ENCODE results near the gene TMEM130. TPM values are rescaled to one million over a fixed set of nuclear protein-coding genes. Genes with fewer than 3 reads are reported as not detected.

TMEM130 gene
- total and polyA plus RNA-seq, 10 of the 15 experiments (the other 5 are each of a cell fraction or from before 2014, with no cell fraction given): 0.04 to 0.15 (median 0.11) TPM; not detected in 7

DNA sequence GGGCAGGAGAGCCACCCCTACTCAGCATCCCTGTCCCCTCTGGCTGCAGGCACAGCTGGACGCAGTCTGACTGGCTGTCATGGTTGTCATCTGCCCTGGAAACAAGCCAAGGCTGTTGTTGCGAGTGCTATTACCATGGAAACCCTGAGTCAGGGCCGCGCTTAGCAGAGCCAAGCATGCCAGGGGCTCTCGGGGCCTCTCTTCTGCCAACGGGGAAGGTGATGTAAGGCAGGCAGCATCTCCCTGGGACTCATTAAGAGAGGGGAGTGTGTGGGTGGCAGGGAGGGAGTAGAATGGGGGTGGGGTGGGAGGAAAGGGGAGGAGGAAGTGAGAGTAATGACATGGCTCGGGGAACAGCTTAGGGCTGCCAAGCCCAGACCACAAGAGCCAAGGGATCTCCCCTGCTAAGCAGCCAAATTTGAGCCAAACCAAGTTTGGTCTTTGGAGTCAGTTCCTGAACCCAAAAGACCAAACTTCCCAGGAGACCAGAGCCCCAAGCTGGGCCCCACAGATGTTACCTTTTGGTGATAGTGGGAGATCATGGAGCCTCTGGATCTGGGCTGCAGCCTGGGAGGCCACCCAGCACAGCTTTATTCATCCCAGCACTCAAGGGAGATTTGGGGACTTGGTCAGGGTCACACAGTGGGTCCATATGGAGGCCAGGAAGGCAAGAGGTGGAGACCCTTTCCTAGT is 67.6 kb downstream of the TMEM130 start:
- in situ Hi-C loops (cut with MboI): no loop called here
- Histone ChIP-seq H2AFZ (ENCODE audit: control insufficient read depth, low read depth, low read length) (peak overlapping the region; percentile 34), H4K20me1 (ENCODE audit: control insufficient read depth, insufficient read depth) (no peaks in the 10 kb centered on the region), H3K9me3 (replicated peaks; ENCODE audit: control insufficient read depth, insufficient read depth, low read length) (peaks cover 23% of the 10 kb centered on the region), H3K4me3 (peak overlapping the region; percentile 28; the same call in 1 of the 2 replicates), H3K27ac (ENCODE audit: control insufficient read depth, insufficient read depth) (peak overlapping the region; percentile 92), H3K9ac (ENCODE audit: control insufficient read depth, insufficient read depth, low read length) (peak overlapping the region; percentile 50), H3K79me2 (ENCODE audit: control insufficient read depth, insufficient read depth, low read length) (no peaks in the 10 kb centered on the region), H3K27me3 (replicated peaks in 1 of 2; ENCODE audit: control insufficient read depth in 2 of 2, insufficient read depth in 2 of 2, low read length in 1 of 2) (no peaks in the 10 kb centered on the region), H3K36me3 (ENCODE audit: control insufficient read depth in 2 of 2, insufficient read depth in 2 of 2, low read length in 1 of 2) (no peaks in the 10 kb centered on the region; a peak in 1 of 4 replicates), H3K4me1 (ENCODE audit: control insufficient read depth, insufficient read depth, low read length) (peaks cover 19% of the 10 kb centered on the region), H3K4me2 (ENCODE audit: control insufficient read depth, insufficient read depth) (peak overlapping the region; percentile 82)
- WGBS (ENCODE audit: insufficient coverage, insufficient replicate concordance, low lambda C conversion rate, missing lambda C conversion rate): 0% methylated on average over 6 of the region's 7 CpGs
- ChIA-PET SMC1A (ENCODE audit: uncharacterized antibody, unreplicated experiment) (interaction anchor here (0.6 to 2.2 kb wide), 2 partner anchors 57 to 327 kb away, joined by 3 to 7 read pairs; no protein-coding TSS in a partner anchor), POLR2A (interaction anchor here (0.6 kb wide), 1 partner anchor 23 kb away, joined by 3 read pairs; no protein-coding TSS in a partner anchor), RAD21 (ENCODE audit: unreplicated experiment) (interaction anchor here (0.6 to 1.5 kb wide), 5 partner anchors 10 to 570 kb away, joined by 3 to 4 read pairs (median 3); no protein-coding TSS in a partner anchor), CTCF (interaction anchor here (0.9 to 3.5 kb wide), 3 partner anchors 38 to 57 kb away, joined by 3 to 16 read pairs (median 8); no protein-coding TSS in a partner anchor)
- peak; percentile 92 for DNase-seq (ENCODE audit: low read depth, low spot score)
- BruUV-seq (replicated peaks): no TSS peak
- ATAC-seq: peak; percentile 97
- intact Hi-C loops (cut with micrococcal nuclease; ENCODE audit: unreplicated experiment): loop anchor here (1.0 kb wide), 1 partner anchor 30 kb away; no protein-coding TSS in a partner anchor
- peak; percentile 23 for FAIRE-seq
- TF ChIP-seq SREBF1 (IDR thresholded peaks at IDR 0.05; ENCODE audit: low read length) (no peak), PBX3 (IDR thresholded peaks at IDR 0.05; ENCODE audit: insufficient replicate concordance, low read depth, low read length) (peak; percentile 83), RAD51 (IDR thresholded peaks at IDR 0.05) (no peak), NFXL1 (IDR thresholded peaks at IDR 0.05; ENCODE audit: borderline replicate concordance) (no peak), IRF4 (IDR thresholded peaks at IDR 0.05; ENCODE audit: low read depth, low read length) (peak; percentile 89), NFYB (IDR thresholded peaks at IDR 0.05; ENCODE audit: insufficient read depth, low read depth, low read length) (no peak), MEF2B (IDR thresholded peaks at IDR 0.05; ENCODE audit: partially characterized antibody, poor library complexity, severe bottlenecking) (peak; percentile 73), GATAD2B (conservative IDR thresholded peaks at IDR 0.05; ENCODE audit: low read depth) (peak; percentile 31; the same call in 1 of the 2 replicates), TAF1 (IDR thresholded peaks at IDR 0.05; ENCODE audit: borderline replicate concordance, low read depth, low read length) (no peak), NR2F1 (conservative IDR thresholded peaks at IDR 0.05) (no peak), RAD21 (IDR thresholded peaks at IDR 0.05; ENCODE audit: insufficient read depth, low read depth, low read length) (0 out of 2 replicates have a peak, but pooled peaks have one; percentile 19), ETV6 (conservative IDR thresholded peaks at IDR 0.05 in 1 of 2, IDR thresholded peaks at IDR 0.05 in 1 of 2; ENCODE audit: borderline replicate concordance in 1 of 2, low read depth in 1 of 2) (peak in 1 of 2 experiments; percentile 4; a peak in 2 of 4 replicates), FOXM1 (IDR thresholded peaks at IDR 0.05; ENCODE audit: low read depth, low read length) (no peak; the same call in 1 of the 2 replicates), BHLHE40 (IDR thresholded peaks at IDR 0.05; ENCODE audit: borderline replicate concordance in 1 of 2, low read depth in 2 of 2, low read length in 1 of 2) (peak; percentile 30 to 68; a peak in 2 of 4 replicates), RB1 (IDR thresholded peaks at IDR 0.05; ENCODE audit: borderline replicate concordance) (no peak), ZBED1 (IDR thresholded peaks at IDR 0.05; ENCODE audit: borderline replicate concordance) (peak; percentile 85; the same call in 1 of the 2 replicates), MTA2 (IDR thresholded peaks at IDR 0.05; ENCODE audit: low read depth) (no peak; the same call in none of the 2 replicates), CREM (IDR thresholded peaks at IDR 0.05; ENCODE audit: low read depth) (peak; percentile 47; the same call in 1 of the 2 replicates), ZZZ3 (IDR thresholded peaks at IDR 0.05; ENCODE audit: control insufficient read depth, insufficient read length, low read depth) (no peak)
- TF ChIP-seq, protein P1, sequence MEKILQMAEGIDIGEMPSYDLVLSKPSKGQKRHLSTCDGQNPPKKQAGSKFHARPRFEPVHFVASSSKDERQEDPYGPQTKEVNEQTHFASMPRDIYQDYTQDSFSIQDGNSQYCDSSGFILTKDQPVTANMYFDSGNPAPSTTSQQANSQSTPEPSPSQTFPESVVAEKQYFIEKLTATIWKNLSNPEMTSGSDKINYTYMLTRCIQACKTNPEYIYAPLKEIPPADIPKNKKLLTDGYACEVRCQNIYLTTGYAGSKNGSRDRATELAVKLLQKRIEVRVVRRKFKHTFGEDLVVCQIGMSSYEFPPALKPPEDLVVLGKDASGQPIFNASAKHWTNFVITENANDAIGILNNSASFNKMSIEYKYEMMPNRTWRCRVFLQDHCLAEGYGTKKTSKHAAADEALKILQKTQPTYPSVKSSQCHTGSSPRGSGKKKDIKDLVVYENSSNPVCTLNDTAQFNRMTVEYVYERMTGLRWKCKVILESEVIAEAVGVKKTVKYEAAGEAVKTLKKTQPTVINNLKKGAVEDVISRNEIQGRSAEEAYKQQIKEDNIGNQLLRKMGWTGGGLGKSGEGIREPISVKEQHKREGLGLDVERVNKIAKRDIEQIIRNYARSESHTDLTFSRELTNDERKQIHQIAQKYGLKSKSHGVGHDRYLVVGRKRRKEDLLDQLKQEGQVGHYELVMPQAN (conservative IDR thresholded peaks at IDR 0.05): no peak

Data from GM12878 (cell line).